Forelimb muscle (tissue), 1 donor: Measurements from ENCODE around the gene SLC5A6. TPM values are rescaled to one million over a fixed set of nuclear protein-coding genes. Genes with fewer than 3 reads are reported as not detected.
A peak's percentile ranks its signal among the peaks of the same experiment; 100 is the strongest.

Experiments
- DNase-seq: peaks from one replicate; pipeline ENCODE4 v3.0.0-alpha.2; 2013; ENCODE audit warnings: low read depth
- polyA plus RNA-seq: library from polyadenylated mRNA; unstranded; fragments of 120-200 nt; gene quantifications from one replicate; pipeline ENCODE4 v1.2.1, GENCODE V29; 2013; ENCODE audit not compliant: insufficient read length

Gene SLC5A6
- polyA plus RNA-seq, 1 donor: 19.3 TPM

GRCh38 chr2:27236626-27237025, 24.6 kb upstream of the SLC5A6 start:
- no peak for DNase-seq

- DNase-seq: no peak
Observed at GRCh38 chr2:27236136-27236535, 24.1 kb upstream of the SLC5A6 start.

- no peak for DNase-seq
Observed at GRCh38 chr2:27233341-27233740, 21.3 kb upstream of the SLC5A6 start.

- DNase-seq: no peak
Observed at GRCh38 chr2:27231921-27232320, 19.9 kb upstream of the SLC5A6 start.

- DNase-seq: no peak
Observed at GRCh38 chr2:27227501-27227900, 15.4 kb upstream of the SLC5A6 start.

GRCh38 chr2:27225526-27225925, 13.5 kb upstream of the SLC5A6 start:
- no peak for DNase-seq

- no peak for DNase-seq
Observed at GRCh38 chr2:27223416-27223815, 11.3 kb upstream of the SLC5A6 start.

GRCh38 chr2:27222407-27222806, 10.3 kb upstream of the SLC5A6 start:
- DNase-seq: no peak

- no peak for DNase-seq
Observed at GRCh38 chr2:27221166-27221565, 9.1 kb upstream of the SLC5A6 start.

GRCh38 chr2:27220091-27220490, 8.0 kb upstream of the SLC5A6 start:
- no peak for DNase-seq

- no peak for DNase-seq
Observed at GRCh38 chr2:27219091-27219490, 7.0 kb upstream of the SLC5A6 start.

GRCh38 chr2:27218614-27219013, 6.5 kb upstream of the SLC5A6 start:
- no peak for DNase-seq

- peak; percentile 29 for DNase-seq
Observed at GRCh38 chr2:27217173-27218121, 5.4 kb upstream of the SLC5A6 start, which contains the start of gene CAD. TSS of gene CAD (plus strand) at chr2:27217369. CDS start at chr2:27217552, 183 bp downstream.

- no peak for DNase-seq
Observed at GRCh38 chr2:27216416-27217137, 4.5 kb upstream of the SLC5A6 start.

- DNase-seq: no peak
Observed at GRCh38 chr2:27214941-27215340, 2.9 kb upstream of the SLC5A6 start.

GRCh38 chr2:27212626-27213471, 781 bp upstream of the SLC5A6 start:
- DNase-seq: peak; percentile 11

GRCh38 chr2:27211241-27211942, 676 bp downstream of the SLC5A6 start:
- DNase-seq: no peak

GRCh38 chr2:27209621-27210401, 2.3 kb downstream of the SLC5A6 start:
- no peak for DNase-seq

GRCh38 chr2:27208486-27209050, 3.5 kb downstream of the SLC5A6 start:
- no peak for DNase-seq

- DNase-seq: no peak
Observed at GRCh38 chr2:27206346-27206745, 5.7 kb downstream of the SLC5A6 start.
